Activated T-cell treated with anti-CD3 and anti-CD28 coated beads, Interleukin-2, amount 50 U/mL, for 24 hours (primary cell): ENCODE measurements around the gene GPR173.

Experiments
- DNase-seq: peaks from one replicate; pipeline ENCODE4 v3.0.0-alpha.2; 2020
- H3K27ac Mint-ChIP-seq: 2 replicates; pipeline ENCODE4 v1.8.0; 2020; ENCODE audit warnings: mild to moderate bottlenecking, mixed read lengths
- H3K27me3 Mint-ChIP-seq: 2 replicates; pipeline ENCODE4 v1.8.0; 2020; ENCODE audit warnings: mixed read lengths
- H3K36me3 Mint-ChIP-seq: 2 replicates; pipeline ENCODE4 v1.8.0; 2020; ENCODE audit warnings: low read depth, mixed read lengths
- H3K4me1 Mint-ChIP-seq: 2 replicates; pipeline ENCODE4 v1.8.0; 2020; ENCODE audit warnings: low read depth, mixed read lengths
- H3K4me3 Mint-ChIP-seq: 2 replicates; pipeline ENCODE4 v1.8.0; 2020; ENCODE audit warnings: mild to moderate bottlenecking, moderate library complexity, mixed read lengths
- H3K9me3 Mint-ChIP-seq: 2 replicates; pipeline ENCODE4 v1.8.0; 2020; ENCODE audit warnings: mixed read lengths

The GPR173 gene

GRCh38 chrX:53077207-53078197, 28.9 kb downstream of the GPR173 start:
- peaks cover 18% of the 10 kb centered on the region for H3K27me3 Mint-ChIP-seq
- DNase-seq, result no peak
- no peaks in the 10 kb centered on the region for H3K9me3 Mint-ChIP-seq
- peaks cover 14% of the 10 kb centered on the region for H3K4me1 Mint-ChIP-seq
- H3K27ac Mint-ChIP-seq, result no peak overlapping the region
- H3K4me3 Mint-ChIP-seq, result no peak overlapping the region
- H3K36me3 Mint-ChIP-seq, result no peaks in the 10 kb centered on the region

- H3K9me3 Mint-ChIP-seq, result no peaks in the 10 kb centered on the region
- H3K36me3 Mint-ChIP-seq, result peaks cover 12% of the 10 kb centered on the region
- peaks cover 23% of the 10 kb centered on the region for H3K4me1 Mint-ChIP-seq
- DNase-seq, result no peak
- H3K27ac Mint-ChIP-seq, result no peak overlapping the region
- peaks cover 23% of the 10 kb centered on the region for H3K27me3 Mint-ChIP-seq
- no peak overlapping the region for H3K4me3 Mint-ChIP-seq
These were observed 30.4 kb downstream of the GPR173 start for GRCh38 chrX:53078943-53079342.

GRCh38 chrX:53080628-53081580, 32.3 kb downstream of the GPR173 start:
- no peak for DNase-seq
- H3K27ac Mint-ChIP-seq, result peak overlapping the region; percentile 91
- H3K36me3 Mint-ChIP-seq, result peaks cover 32% of the 10 kb centered on the region
- peak overlapping the region; percentile 70 for H3K4me3 Mint-ChIP-seq
- H3K9me3 Mint-ChIP-seq, result no peaks in the 10 kb centered on the region
- peaks cover 34% of the 10 kb centered on the region for H3K27me3 Mint-ChIP-seq
- H3K4me1 Mint-ChIP-seq, result peaks cover 37% of the 10 kb centered on the region

GRCh38 chrX:53081925-53082772, 33.6 kb downstream of the GPR173 start, which contains the start of gene TSPYL2:
TSS of gene TSPYL2 (plus strand) at chrX:53082367. CDS start at chrX:53082499, 132 bp downstream.
- peak; percentile 92 for DNase-seq
- H3K27me3 Mint-ChIP-seq, result peaks cover 38% of the 10 kb centered on the region
- H3K4me3 Mint-ChIP-seq, result peak within 1 kb of the TSS; percentile 85
- H3K4me1 Mint-ChIP-seq, result peaks cover 48% of the 10 kb centered on the region
- peak within 1 kb of the TSS; percentile 94 for H3K27ac Mint-ChIP-seq
- peaks cover 44% of the 10 kb centered on the region for H3K36me3 Mint-ChIP-seq
- no peaks in the 10 kb centered on the region for H3K9me3 Mint-ChIP-seq

- Mint-ChIP-seq H3K27ac (peak overlapping the region; percentile 94), H3K4me1 (peaks cover 55% of the 10 kb centered on the region), H3K36me3 (peaks cover 52% of the 10 kb centered on the region), H3K27me3 (peaks cover 44% of the 10 kb centered on the region), H3K4me3 (peak overlapping the region; percentile 85), H3K9me3 (no peaks in the 10 kb centered on the region)
- DNase-seq, result no peak
These were observed 34.4 kb downstream of the GPR173 start for GRCh38 chrX:53082773-53083616.

GRCh38 chrX:53084043-53084570, 35.5 kb downstream of the GPR173 start:
- peaks cover 52% of the 10 kb centered on the region for H3K27me3 Mint-ChIP-seq
- peak overlapping the region; percentile 85 for H3K4me3 Mint-ChIP-seq
- no peaks in the 10 kb centered on the region for H3K9me3 Mint-ChIP-seq
- H3K27ac Mint-ChIP-seq, result peak overlapping the region; percentile 94
- peaks cover 58% of the 10 kb centered on the region for H3K36me3 Mint-ChIP-seq
- peaks cover 67% of the 10 kb centered on the region for H3K4me1 Mint-ChIP-seq
- no peak for DNase-seq

GRCh38 chrX:53084863-53085262, 36.3 kb downstream of the GPR173 start:
- DNase-seq, result no peak
- Mint-ChIP-seq H3K4me1 (peaks cover 70% of the 10 kb centered on the region), H3K27me3 (peaks cover 51% of the 10 kb centered on the region), H3K36me3 (peaks cover 58% of the 10 kb centered on the region), H3K4me3 (no peak overlapping the region), H3K27ac (peak overlapping the region; percentile 94), H3K9me3 (no peaks in the 10 kb centered on the region)

GRCh38 chrX:53085661-53086229, 37.2 kb downstream of the GPR173 start:
- Mint-ChIP-seq H3K36me3 (peaks cover 58% of the 10 kb centered on the region), H3K4me3 (no peak overlapping the region), H3K27ac (peak overlapping the region; percentile 35), H3K27me3 (peaks cover 46% of the 10 kb centered on the region), H3K9me3 (no peaks in the 10 kb centered on the region), H3K4me1 (peaks cover 67% of the 10 kb centered on the region)
- no peak for DNase-seq

GRCh38 chrX:53086464-53086863, 37.9 kb downstream of the GPR173 start:
- peaks cover 58% of the 10 kb centered on the region for H3K36me3 Mint-ChIP-seq
- H3K4me1 Mint-ChIP-seq, result peaks cover 65% of the 10 kb centered on the region
- H3K4me3 Mint-ChIP-seq, result no peak overlapping the region
- H3K27me3 Mint-ChIP-seq, result peaks cover 43% of the 10 kb centered on the region
- peak overlapping the region; percentile 91 for H3K27ac Mint-ChIP-seq
- no peaks in the 10 kb centered on the region for H3K9me3 Mint-ChIP-seq
- DNase-seq, result no peak

GRCh38 chrX:53087388-53087831, 38.8 kb downstream of the GPR173 start:
- no peak for DNase-seq
- Mint-ChIP-seq H3K27ac (peak overlapping the region; percentile 91), H3K9me3 (no peaks in the 10 kb centered on the region), H3K36me3 (peaks cover 58% of the 10 kb centered on the region), H3K27me3 (peaks cover 41% of the 10 kb centered on the region), H3K4me3 (no peak overlapping the region), H3K4me1 (peaks cover 63% of the 10 kb centered on the region)

- Mint-ChIP-seq H3K9me3 (no peaks in the 10 kb centered on the region), H3K4me3 (peak overlapping the region; percentile 73), H3K27me3 (peaks cover 39% of the 10 kb centered on the region), H3K36me3 (peaks cover 51% of the 10 kb centered on the region), H3K4me1 (peaks cover 61% of the 10 kb centered on the region), H3K27ac (peak overlapping the region; percentile 91)
- peak; percentile 83 for DNase-seq
These were observed 39.8 kb downstream of the GPR173 start for GRCh38 chrX:53088136-53088974.
